D341Med (cell line): Measurements from ENCODE around the gene CTSE.

ENCODE experiments used
- DNase-seq: peaks from one replicate; pipeline ENCODE4 v3.0.0; 2012; ENCODE audit warnings: low spot score

CTSE gene

DNA sequence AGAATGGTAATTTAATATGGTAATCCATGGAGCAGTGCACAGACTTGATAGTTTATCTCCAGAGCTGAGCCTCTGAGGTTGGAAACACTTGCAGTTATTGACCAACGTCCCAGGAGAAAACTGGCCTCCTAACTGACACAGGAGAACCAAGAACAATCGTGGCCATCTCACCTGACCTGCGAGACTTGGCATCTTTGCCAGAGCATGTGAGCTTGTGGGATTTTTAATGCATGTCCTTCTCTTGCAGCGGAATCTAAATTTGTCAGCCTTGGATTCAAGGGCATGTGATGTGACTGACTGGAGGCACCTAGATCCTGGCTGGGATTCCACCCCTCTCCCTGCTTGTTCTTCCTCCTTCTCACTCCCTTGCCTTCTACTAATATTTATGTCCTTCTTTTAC, 52.6 kb downstream of the CTSE start:
- no peak for DNase-seq

DNA sequence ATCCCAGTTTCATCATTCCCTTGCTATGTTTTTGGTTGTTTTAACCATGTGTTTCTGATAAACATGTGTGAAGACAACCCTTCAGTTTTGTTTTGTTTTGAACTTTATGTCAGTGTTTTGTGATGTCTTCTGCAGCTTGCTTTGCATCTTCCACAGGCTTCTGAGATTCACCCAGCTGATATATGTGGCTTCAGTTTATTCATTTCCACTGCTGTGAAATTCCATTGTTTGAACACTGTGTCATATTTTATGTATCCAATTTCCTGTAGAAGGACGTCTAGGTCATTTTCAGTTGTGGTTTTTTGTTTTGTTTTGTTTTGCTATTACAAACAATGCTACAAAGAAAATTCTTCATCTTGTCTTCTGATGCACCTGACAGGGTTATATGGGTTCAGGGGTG, 53.2 kb downstream of the CTSE start:
- no peak for DNase-seq

DNA sequence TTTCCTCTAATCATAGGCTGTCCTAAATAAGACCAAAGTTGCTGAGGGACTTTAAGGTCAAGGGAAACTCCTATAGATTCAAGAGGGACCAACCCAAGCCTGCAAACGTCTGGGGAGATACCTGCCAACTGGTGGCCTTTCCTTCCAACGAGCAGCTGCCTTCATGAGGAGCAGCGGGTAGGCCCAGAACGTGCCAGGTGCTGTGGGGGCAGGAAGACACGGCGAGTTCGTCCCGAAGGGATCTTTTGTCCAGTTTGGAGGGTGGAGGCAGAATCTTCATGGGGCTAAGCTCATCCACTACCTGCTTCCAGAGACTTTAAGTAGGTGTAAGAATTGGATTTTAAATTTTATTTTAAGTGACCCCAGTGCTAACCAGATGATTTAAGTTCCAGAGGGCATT, 54.5 kb downstream of the CTSE start:
- DNase-seq, result no peak

DNA sequence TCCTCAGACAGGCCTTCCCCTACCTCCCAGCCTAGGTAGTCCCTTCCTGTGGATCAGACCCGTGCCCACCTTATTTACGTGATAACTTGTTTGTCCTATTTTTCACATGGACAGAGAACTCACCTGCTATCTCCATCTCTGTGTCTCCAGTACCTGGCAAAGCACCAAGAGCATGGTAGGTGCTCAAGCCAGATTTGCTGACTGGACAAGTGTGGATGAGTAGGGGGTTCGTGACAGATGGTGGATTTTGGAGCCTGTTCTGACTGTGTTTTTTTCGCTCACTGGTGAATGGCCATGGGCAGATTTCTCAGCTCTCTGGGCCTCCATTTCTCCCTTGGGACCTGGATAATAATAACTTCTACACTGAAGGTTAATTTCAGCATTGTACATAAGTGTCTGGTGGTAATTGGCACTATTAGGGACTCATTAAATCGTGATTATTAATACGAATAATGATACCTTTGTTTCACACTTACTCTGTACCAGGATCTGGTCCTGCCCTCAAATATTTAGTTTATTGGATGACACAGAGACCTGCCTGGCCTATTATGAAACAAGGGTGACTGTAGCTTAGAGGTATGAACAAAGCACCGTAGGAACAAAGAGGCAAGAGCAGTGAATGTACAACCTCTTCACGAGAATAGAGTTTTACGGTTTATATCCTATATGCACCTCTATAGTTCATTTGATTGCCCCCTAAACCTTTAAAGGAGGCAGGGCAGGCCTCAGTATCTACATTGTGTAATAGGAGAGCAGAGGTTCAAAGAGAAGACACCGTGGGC, 56.0 kb downstream of the CTSE start:
- DNase-seq, result no peak

DNA sequence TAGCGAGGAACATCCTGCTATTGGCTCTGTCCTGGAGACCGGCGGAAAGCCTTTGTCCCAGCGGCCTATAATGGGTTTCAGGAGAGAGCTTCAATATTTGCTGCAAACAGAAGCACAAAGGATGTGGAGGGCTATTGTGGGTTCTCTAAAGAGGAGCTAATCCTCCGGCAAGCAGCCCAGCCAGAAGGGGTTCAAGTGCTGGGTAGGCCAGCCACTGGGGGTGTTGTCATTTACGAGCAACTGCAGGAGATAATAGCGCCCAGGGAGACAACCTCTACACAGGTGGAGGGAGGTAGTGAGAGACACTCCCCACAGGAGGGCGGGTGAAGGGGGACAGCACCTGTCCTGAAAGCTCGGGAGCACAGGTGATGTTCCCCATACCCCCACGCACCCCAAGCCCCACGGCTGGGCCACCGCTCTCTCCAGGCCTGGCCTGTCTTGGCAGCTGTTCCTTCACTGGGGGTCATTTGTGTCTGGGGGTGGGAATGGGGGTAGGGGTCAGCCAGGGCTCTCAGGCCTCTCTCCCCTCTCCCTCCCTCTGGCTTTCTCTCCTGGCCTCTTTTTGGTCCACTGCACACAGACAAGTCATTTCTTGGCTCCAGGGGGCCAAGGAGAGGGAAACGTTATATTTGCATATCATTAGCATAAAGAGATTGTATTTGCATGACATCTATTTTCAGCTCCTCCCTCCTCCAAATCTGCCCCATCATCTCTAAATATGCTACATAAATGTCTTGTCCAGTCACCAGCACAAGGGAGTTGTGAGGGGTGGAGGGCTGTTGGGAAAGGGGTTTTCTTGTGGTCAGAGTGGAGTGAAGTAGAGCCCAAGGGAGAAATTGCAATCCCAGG, 58.4 kb downstream of the CTSE start:
- no peak for DNase-seq

DNA sequence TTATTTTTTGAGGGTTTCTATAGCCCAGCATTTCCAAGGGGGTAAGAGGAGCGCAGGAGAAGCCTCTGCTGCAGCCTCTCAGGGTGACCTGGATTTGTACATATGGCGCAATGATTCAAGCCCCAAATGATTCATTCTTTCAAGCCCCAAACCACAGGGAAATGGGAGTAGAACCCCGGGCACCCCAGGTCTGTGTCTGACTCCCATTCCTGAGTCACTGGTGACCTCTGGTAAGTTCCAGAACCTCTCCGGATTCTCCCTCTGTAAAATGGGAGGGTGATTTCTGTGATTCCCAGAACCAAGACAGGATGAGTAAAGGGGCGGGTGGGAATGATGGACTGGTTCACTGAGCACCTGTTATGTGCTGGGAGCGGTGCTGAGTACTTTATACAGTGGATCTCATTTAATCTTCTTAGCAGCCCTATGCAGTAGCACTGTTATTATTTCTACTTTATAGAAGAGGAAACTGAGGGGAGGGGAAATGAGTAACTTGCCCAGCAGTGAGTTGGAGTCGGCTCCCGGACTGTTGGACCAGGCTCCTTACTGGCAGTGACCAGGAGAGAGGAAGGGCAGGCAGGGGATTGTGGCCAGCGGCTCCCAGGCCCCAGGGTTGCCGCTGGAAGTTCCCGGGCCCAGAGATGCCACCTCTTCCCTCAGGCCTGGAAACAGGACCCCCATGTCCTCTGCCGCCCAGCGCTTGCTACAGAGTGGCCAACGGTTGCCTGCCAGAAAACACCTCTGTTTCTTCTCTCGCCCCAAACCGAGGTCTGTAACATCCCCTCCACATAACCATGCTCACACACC, 60.1 kb downstream of the CTSE start:
- DNase-seq, result no peak

DNA sequence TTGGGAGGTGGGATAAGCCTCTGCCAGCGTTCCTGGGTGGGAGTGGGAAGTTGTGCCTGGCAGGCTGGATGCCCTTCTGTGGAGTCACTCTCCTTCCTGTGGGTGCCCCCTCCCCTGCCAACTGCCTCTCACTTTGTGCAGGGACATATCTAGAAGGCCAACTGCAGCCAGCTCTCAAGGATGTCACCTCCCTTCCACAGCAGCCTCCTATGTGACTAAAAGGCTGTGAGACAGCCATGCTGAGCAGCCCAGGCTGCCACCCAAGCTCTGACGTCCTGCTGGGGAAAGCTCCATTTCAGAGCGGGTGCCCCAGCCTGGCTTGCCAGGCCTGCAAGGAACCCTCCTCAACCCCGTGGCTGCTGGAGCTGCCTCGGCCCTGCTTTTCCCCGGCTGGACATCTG, 60.9 kb downstream of the CTSE start:
- DNase-seq, result no peak

DNA sequence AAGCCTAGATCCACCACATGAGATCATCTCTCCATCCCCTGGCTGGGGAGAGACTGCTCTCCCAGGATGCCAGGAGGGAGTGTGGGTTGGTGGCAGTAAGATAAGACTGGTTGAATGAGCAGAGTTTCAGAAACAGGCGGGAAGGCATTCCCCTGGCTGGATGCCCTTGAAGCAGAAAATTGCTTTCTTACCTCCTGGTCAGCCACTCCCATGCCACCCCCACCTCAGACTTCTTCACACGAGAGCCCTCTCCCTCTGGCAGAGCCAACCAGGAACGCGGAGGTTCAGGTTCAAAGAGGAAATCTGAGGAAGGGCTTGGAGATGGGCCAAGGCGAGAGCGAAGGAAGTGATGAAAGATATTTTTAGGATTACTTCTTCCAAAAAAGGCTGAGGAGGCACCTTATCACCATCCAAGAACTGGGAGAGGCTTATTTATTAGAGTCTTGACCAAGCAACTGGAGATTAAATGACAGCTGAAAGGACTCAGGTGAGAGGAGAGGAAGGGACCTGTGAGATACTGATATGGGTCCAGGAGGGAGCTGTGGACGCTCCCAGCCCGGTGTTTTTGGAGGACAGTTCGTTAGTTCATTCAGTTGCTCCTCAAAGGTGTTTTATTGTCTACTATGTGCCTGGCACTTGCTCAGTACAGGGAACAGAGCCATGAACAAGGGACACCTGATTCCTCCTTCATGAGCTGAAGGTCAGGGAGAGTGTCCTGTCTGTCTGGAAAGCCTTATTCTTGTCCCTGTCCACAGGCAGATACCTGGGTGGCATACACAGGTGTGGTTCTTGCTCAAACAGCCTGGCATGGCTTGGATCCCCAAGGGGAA, 61.5 kb downstream of the CTSE start:
- no peak for DNase-seq

DNA sequence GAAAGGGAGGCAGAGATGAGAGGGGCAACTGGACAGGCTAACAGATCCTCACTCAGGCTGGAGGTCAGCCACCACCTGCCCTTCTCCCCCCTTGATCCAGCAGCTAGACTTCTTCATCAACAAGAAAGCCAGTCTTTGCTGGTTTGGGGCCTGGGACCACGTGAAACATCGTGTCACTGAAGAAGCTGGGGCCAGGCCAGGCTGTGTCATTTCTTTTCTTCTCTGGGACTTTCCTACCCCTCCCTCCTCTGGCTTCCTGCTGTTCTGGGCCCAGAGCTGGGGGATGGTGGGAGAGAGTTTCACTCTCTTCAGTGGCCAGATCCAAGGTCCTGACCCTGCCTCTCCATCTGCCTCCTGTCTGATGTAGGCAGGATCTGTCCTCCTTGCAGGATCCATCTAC, 62.3 kb downstream of the CTSE start:
- DNase-seq, result no peak

DNA sequence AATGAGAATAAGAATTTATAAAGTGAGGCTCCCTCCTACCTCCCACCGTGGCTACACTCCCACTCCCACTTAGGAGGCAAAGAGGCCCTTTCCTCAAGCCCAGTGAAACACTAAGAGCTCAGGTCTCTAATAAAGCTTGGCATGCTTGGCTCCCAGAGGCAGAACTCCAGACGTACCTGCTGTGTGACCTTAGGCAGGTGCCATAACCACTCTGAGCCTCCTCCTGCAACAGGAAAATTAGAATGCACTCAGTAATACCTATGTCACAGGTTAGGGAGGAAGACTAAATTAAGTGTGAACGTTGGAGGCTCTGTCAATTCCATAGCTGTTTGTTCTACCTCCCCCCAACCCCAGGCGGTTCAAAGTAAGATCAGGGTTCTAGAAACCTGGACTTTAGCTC, 63.9 kb downstream of the CTSE start:
- DNase-seq, result no peak
